ENCODE data around the gene STAB2. TPM values are rescaled to one million over a fixed set of nuclear protein-coding genes. Genes with fewer than 3 reads are reported as not detected.

Gene STAB2
- total RNA-seq, 4 donors from 2014 or later: under 0.01 to 2.5 (median 0.43) TPM

DNA sequence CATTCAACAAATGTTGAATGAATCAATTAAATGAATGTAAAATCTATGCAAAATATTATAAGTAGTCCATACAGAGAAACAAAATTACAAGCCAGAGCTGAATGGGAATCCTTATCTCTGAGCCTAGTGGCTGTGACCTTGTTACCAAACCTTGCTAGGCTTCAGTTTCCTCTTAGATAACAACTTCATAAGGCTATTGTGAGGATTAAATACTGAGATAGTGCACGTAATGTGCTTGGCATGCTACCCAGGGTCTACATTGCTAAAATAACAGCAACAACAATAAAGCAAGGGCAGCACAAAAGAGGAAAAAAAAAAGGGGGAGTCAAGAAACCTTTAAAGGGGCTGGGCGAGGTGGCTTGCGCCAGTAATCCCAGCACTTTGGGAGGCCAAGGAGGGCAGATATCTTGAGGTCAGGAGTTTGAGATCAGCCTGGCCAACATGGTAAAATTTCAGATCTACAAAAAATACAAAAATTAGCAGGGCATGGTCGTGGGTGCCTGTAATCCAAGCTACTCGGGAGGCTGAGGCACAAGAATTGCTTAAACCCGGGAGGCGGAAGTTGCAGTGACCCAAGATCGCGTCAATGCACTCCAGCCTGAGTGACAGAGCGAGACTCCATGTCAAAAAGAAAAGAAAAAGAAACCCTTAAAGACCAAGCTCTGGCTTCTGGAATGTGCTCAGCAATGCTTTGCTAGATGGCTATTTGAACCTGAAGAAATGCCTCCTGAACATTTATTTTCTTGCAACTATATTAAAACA, 14.1 kb downstream of the STAB2 start:
- TF ChIP-seq, protein P1, sequence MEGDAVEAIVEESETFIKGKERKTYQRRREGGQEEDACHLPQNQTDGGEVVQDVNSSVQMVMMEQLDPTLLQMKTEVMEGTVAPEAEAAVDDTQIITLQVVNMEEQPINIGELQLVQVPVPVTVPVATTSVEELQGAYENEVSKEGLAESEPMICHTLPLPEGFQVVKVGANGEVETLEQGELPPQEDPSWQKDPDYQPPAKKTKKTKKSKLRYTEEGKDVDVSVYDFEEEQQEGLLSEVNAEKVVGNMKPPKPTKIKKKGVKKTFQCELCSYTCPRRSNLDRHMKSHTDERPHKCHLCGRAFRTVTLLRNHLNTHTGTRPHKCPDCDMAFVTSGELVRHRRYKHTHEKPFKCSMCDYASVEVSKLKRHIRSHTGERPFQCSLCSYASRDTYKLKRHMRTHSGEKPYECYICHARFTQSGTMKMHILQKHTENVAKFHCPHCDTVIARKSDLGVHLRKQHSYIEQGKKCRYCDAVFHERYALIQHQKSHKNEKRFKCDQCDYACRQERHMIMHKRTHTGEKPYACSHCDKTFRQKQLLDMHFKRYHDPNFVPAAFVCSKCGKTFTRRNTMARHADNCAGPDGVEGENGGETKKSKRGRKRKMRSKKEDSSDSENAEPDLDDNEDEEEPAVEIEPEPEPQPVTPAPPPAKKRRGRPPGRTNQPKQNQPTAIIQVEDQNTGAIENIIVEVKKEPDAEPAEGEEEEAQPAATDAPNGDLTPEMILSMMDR (IDR thresholded peaks at IDR 0.05): no peak
- ATAC-seq (ENCODE audit: low FRiP score) (no peak), DNase-seq (ENCODE audit: low spot score) (no peak)

DNA sequence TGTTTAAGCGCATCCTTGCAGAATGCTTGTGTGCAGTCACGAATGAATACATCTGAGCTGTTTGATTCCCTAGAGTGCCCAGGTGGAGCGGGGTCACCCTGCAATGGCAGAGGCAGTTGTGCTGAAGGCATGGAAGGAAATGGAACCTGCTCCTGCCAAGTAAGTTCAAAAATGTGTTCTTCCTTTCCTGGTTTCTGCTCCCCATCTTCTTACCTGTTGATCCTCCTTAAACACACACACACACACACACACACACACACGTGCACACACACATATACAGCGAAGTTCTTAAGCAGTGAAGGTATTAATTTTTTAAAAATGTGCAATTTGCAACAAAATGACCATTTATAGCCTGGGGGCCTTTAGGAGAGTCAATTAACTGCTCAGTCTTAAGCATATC, 33.3 kb downstream of the STAB2 start:
- TF ChIP-seq, protein P1 (IDR thresholded peaks at IDR 0.05): no peak
- ATAC-seq (ENCODE audit: low FRiP score) (no peak), DNase-seq (ENCODE audit: low spot score) (no peak)

DNA sequence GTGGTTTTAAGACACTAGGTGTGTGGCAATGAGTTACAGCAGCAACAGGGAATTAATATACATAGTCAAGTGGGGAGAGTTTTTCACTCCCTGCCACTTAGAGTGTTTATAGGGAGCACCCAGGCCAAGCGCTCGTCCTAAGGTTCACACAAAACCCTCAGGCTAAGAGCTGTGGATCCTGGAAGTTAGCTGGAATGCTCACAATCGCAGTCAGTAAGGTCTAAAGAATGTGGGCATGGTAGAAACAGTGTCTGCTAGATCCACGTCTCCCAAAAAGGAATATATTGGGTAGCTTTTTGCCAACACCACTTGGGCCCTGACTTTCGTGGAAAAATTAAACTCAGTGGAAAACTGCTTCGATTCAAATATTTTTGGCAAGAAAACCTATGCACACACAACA, 36.6 kb downstream of the STAB2 start:
- TF ChIP-seq, protein P1 (IDR thresholded peaks at IDR 0.05): no peak
- no peak for DNase-seq (ENCODE audit: low spot score)
- ATAC-seq (ENCODE audit: low FRiP score): no peak

DNA sequence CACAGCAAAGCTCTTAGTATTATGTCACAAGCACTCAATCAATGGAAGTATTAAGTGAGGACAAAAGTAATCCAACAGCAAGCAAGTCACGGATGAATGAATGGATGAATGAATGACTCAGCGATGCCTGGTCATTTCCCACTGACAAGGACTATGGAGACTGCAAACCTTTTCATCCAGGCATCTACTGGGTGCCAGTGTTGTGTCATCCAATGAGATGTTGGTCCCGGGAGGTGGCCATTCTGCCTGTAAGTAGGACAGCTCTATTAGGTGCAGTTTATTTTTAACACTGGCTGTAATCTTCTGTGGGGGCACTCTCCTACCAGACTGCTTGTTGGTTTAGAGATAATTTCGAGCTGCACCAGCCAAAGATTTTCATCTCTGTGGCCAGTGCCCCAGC, 39.4 kb downstream of the STAB2 start:
- ATAC-seq (ENCODE audit: low FRiP score): no peak
- TF ChIP-seq, protein P1 (IDR thresholded peaks at IDR 0.05): no peak
- no peak for DNase-seq (ENCODE audit: low spot score)

DNA sequence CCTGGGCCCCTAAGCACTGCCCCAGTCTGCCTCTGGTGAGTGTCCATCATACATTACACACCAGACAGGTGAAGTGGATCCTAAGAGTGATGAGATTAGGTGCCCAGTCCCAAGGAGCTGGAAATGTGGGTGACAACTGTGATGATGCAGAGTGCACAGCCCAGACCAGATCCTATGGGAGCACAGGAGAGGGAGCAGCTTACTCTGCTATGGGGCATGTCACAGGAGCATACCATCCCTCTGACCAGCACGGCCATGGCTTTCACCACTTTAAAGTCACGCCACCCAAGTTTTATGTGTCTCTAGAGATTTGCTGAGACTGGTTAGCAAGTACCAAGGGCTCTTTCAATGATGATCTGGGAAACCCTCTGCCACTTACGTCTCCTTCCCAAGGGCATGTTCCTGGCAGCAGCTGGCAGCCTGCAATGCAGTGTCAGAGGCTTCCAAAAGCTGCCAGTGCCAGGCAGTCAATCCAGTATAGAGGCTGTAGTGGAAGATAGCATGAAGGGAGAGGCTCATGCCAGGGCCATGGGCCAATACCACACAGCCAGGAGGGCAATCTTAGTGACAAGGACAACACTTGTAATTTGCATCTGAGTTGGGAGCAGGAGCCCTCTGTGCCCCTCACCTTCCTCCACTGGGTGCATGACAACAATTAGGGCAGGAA, 40.2 kb downstream of the STAB2 start:
- TF ChIP-seq, protein P1 (IDR thresholded peaks at IDR 0.05): no peak
- DNase-seq (ENCODE audit: low spot score): no peak
- no peak for ATAC-seq (ENCODE audit: low FRiP score)

DNA sequence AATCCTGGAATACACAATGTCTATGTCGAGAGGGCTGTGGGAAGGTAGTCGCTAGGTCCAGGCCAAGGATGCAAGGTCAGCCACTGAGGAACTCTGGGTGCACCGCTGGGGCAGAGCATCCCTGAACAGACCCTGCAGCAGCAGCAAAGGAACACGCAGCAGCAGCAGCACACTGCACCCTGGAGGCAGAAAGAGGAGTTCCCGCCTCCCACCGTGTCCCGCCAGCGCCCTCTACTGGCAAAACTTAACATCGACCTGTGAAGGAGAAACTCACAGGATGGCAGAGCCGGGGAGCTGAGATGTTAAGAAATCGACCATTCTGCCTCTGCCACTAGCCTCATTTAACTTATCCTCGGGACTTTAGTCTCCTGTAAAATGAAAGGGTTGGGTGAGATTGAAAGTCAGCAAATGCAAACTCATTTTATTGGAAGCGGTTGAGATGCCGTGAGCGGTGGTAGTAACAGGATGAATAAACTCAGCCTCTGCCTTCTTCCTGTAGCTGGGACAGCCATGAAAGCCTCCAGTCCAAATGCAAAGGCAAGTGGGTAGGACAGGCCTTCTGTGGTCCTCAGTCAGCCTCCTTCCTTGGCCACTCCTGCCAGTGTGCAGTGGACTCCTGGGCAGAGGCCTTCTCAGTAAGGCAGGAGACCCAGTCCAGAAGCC, 45.6 kb downstream of the STAB2 start:
- DNase-seq (ENCODE audit: low spot score): peak; percentile 46
- no peak for ATAC-seq (ENCODE audit: low FRiP score)
- TF ChIP-seq, protein P1 (IDR thresholded peaks at IDR 0.05): no peak
